K562 (cell line): Measurements from ENCODE around the gene IKBKE.
A peak's percentile ranks its signal among the peaks of the same experiment; 100 is the strongest.

ENCODE experiments used
- EP300 ChIP-seq: IDR thresholded peaks from 2 replicates; pipeline ENCODE4 v1.6.1; 2012; ENCODE audit warnings: low read length, improper control_type of control experiment
- NR4A1 ChIP-seq, 2 experiments: fragments of 250-450 bp in 1 of 2; fragments of 450-650 bp in 1 of 2; sonication (Bioruptor Pico) in 1 of 2; IDR thresholded peaks; 2 replicates each; pipeline versions ENCODE4 v1.4.0 to v1.6.1; 2016 to 2020; ENCODE audit warnings: mild to moderate bottlenecking in 2 of 2, missing compliant biosample characterization in 1 of 2, missing genetic modification characterization in 1 of 2, moderate library complexity in 1 of 2
- RAD21 ChIP-seq, 2 experiments: fragments of 250-450 bp in 1 of 2; fragments of 450-650 bp in 1 of 2; sonication (Bioruptor Pico) in 1 of 2; formaldehyde crosslinking in 1 of 2; IDR thresholded peaks in 1 of 2; conservative IDR thresholded peaks in 1 of 2; 2 replicates each; pipeline versions ENCODE4 v1.4.0 to v1.8.0; 2020 to 2022; ENCODE audit warnings: mild to moderate bottlenecking in 2 of 2, moderate library complexity in 1 of 2
- SMC3 ChIP-seq: conservative IDR thresholded peaks from 2 replicates; pipeline ENCODE4 v1.6.1; 2011; ENCODE audit warnings: low read depth, low read length, improper control_type of control experiment; ENCODE audit not compliant: insufficient read depth

DNA sequence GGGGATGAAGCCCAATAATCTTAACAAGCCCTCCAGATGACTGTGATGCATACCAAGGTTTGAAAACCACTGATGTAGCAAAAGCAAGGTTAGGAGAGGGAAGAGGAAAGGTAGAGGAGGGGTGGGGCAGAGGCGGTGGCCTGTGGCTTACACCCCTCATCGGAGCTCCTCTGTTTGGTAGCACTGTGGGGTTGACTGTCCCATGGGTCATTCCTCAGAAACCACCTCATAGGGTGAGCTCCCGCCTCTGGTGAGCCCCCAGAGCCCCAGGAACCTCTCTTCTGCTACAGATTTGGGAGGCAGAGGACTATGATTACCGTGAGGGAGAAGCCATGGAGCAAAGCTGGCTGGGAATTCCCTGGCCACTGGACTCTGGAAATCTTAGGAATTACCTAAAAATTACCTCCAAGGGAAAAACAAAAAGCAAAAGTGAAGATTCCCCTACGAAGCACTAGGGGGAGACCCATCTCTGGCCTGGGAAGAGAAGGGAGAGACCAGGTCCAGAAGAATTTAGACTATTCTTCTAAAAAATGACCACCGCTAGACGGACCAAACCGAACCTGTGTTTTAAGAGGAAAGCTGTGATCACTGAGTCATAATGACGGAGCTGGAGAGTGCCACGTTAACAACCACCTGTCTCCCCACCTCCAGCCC is 35.6 kb downstream of the IKBKE start:
- TF ChIP-seq NR4A1 (CRISPR knock-in tag; IDR thresholded peaks at IDR 0.05) (no peak), NR4A1 (tag; IDR thresholded peaks at IDR 0.05) (no peak), SMC3 (no peak), RAD21 (CRISPR knock-in tag; conservative IDR thresholded peaks at IDR 0.05 in 1 of 2, IDR thresholded peaks at IDR 0.05 in 1 of 2) (peak; percentile 66 to 71), EP300 (no peak)
